Loucy (cell line): ENCODE measurements around the gene ZNF277.

Experiments used
- H2AFZ ChIP-seq: fragments of 200-600 bp; sonication (generic); 2 replicates; pipeline ENCODE4 v1.6.0; 2016; ENCODE audit warnings: antibody characterized with exemption, mild to moderate bottlenecking, low read length, moderate library complexity
- H3F3A ChIP-seq: fragments of 200-600 bp; 2 replicates; pipeline ENCODE4 v1.6.0; 2016; ENCODE audit warnings: antibody characterized with exemption, low read depth, mild to moderate bottlenecking
- H3K27me3 ChIP-seq: fragments of 200-600 bp; sonication (generic); 2 replicates; pipeline ENCODE4 v1.6.1; 2014; ENCODE audit warnings: low read length, mild to moderate bottlenecking; ENCODE audit not compliant: insufficient read depth, poor library complexity, severe bottlenecking
- H3K36me3 ChIP-seq: fragments of 200-600 bp; sonication (generic); 2 replicates; pipeline ENCODE4 v1.6.1; 2016; ENCODE audit warnings: low read length; ENCODE audit not compliant: insufficient read depth
- H3K4me1 ChIP-seq: fragments of 200-600 bp; sonication (generic); 2 replicates; pipeline ENCODE4 v1.5.1; 2014; ENCODE audit warnings: low read length, mild to moderate bottlenecking; ENCODE audit not compliant: insufficient read depth, poor library complexity, severe bottlenecking
- H3K4me2 ChIP-seq: fragments of 200-600 bp; sonication (generic); 2 replicates; pipeline ENCODE4 v1.6.0; 2014; ENCODE audit warnings: antibody characterized with exemption, low read length, low read depth, mild to moderate bottlenecking; ENCODE audit not compliant: poor library complexity, severe bottlenecking
- H3K4me3 ChIP-seq: fragments of 200-600 bp; sonication (generic); 2 replicates; pipeline ENCODE4 v1.5.1; 2014; ENCODE audit warnings: low read length, mild to moderate bottlenecking, mixed read lengths; ENCODE audit not compliant: poor library complexity, severe bottlenecking
- H3K79me2 ChIP-seq: fragments of 200-600 bp; sonication (generic); 2 replicates; pipeline ENCODE4 v1.6.1; 2014; ENCODE audit warnings: low read length; ENCODE audit not compliant: insufficient read depth
- H3K9ac ChIP-seq: fragments of 200-600 bp; sonication (generic); 2 replicates; pipeline ENCODE4 v1.6.0; 2014; ENCODE audit warnings: mild to moderate bottlenecking, low read depth, low read length, moderate library complexity; ENCODE audit not compliant: poor library complexity, severe bottlenecking
- H3K9me2 ChIP-seq: fragments of 200-600 bp; sonication (generic); replicated peaks from 2 replicates; pipeline ENCODE4 v1.6.1; 2016; ENCODE audit warnings: low read depth, low read length, mixed read lengths
- H3K9me3 ChIP-seq: fragments of 200-600 bp; sonication (generic); 2 replicates; pipeline ENCODE4 v1.6.1; 2014; ENCODE audit warnings: mild to moderate bottlenecking, antibody characterized with exemption, low read length, low read depth; ENCODE audit not compliant: insufficient read depth
- H4K20me1 ChIP-seq: fragments of 200-600 bp; sonication (generic); 2 replicates; pipeline ENCODE4 v1.6.0; 2014; ENCODE audit warnings: antibody characterized with exemption, low read length, mild to moderate bottlenecking; ENCODE audit not compliant: insufficient read depth, poor library complexity, severe bottlenecking
- EZH2phosphoT487 ChIP-seq: fragments of 200-600 bp; IDR thresholded peaks from 2 replicates; pipeline ENCODE4 v1.6.1; 2018; ENCODE audit warnings: antibody characterized with exemption, mild to moderate bottlenecking, moderate library complexity, borderline replicate concordance
- TF ChIP-seq, protein P1 (sequence below): fragments of 200-600 bp; sonication (generic); conservative IDR thresholded peaks from 2 replicates; pipeline ENCODE4 v1.5.1; 2014; ENCODE audit warnings: mild to moderate bottlenecking, antibody characterized with exemption, low read length

ZNF277 gene

DNA sequence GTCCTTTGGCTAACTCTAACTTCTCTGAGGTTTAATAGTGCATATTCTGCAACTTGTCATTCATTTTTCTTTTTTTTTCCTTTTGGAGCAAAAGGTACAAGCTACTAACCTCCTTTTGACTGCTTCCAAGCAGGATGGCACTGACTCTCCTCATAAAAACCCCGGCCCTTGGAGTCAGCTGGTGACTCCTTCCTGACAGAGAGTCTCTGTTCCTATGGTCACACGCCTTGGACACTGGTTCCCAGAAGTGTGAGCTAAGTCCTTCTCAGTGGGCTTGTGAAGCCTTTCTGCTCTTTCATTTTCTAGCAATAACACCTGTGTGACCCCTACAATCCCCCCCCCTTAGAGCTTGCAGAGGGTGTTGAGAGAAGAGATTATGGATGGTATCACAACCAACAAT is 22.0 kb upstream of the ZNF277 start:
- H3K4me1 ChIP-seq: peaks cover 26% of the 10 kb centered on the region
- H3K79me2 ChIP-seq: no peaks in the 10 kb centered on the region

DNA sequence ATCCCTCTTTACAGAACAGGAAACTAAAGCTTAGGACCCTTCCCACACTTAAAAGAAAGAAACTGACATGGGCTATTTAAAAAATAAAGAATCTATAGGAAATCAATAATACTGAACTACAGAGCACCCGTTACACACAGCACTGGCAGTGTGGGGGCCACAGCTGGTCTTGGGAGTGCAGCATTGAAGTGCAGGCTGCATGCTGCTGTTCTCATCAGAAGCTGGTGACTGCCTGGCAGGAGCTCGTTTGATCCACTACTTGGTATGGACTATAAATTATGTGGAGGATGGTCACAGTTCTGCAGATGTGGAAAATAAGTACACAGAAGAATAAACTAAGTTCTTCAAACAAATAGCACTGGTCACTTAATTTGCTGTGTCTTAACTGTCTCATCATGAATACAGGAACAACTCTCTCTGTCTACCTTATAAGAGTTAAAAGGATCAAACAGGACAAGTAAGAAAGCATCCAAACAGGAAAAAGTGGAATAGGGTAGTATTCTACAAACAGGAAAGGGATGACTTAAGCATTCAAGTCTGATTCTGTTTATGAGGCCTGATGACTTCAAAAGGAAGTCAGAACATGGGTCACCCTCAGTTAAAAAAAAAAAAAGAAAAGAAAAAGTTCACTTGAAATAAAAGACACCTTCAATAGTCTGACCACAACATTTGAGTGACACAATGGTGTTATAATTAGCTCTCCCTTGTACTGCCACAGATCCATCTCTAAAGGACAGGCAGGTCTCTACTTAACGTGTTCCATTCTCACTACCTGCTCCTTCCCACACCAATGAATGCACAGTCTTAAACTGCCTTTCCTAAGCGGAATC is 21.3 kb upstream of the ZNF277 start:
- Histone ChIP-seq H3F3A (no peaks in the 10 kb centered on the region), H3K4me3 (peak overlapping the region; percentile 15), H3K4me2 (peak overlapping the region; percentile 65), H4K20me1 (no peaks in the 10 kb centered on the region), H3K27me3 (no peaks in the 10 kb centered on the region), H3K9me2 (no peaks in the 10 kb centered on the region), H3K9ac (no peak overlapping the region), H3K4me1 (peaks cover 26% of the 10 kb centered on the region), H2AFZ (peak overlapping the region; percentile 17; the same call in 1 of the 2 replicates), H3K36me3 (no peaks in the 10 kb centered on the region), H3K9me3 (no peaks in the 10 kb centered on the region), H3K79me2 (no peaks in the 10 kb centered on the region)
- no peak for TF ChIP-seq EZH2phosphoT487
- TF ChIP-seq, protein P1, sequence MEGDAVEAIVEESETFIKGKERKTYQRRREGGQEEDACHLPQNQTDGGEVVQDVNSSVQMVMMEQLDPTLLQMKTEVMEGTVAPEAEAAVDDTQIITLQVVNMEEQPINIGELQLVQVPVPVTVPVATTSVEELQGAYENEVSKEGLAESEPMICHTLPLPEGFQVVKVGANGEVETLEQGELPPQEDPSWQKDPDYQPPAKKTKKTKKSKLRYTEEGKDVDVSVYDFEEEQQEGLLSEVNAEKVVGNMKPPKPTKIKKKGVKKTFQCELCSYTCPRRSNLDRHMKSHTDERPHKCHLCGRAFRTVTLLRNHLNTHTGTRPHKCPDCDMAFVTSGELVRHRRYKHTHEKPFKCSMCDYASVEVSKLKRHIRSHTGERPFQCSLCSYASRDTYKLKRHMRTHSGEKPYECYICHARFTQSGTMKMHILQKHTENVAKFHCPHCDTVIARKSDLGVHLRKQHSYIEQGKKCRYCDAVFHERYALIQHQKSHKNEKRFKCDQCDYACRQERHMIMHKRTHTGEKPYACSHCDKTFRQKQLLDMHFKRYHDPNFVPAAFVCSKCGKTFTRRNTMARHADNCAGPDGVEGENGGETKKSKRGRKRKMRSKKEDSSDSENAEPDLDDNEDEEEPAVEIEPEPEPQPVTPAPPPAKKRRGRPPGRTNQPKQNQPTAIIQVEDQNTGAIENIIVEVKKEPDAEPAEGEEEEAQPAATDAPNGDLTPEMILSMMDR: no peak

More for the DNA sequence above, 22.0 kb upstream of the ZNF277 start:
- H3K4me2 ChIP-seq: peak overlapping the region; percentile 65
- H3K9me2 ChIP-seq: no peaks in the 10 kb centered on the region
- H3K9me3 ChIP-seq: no peaks in the 10 kb centered on the region
- TF ChIP-seq, protein P1: no peak
- no peak for TF ChIP-seq EZH2phosphoT487
- H3K36me3 ChIP-seq: no peaks in the 10 kb centered on the region
- H3K4me3 ChIP-seq: no peak overlapping the region
- H3F3A ChIP-seq: no peaks in the 10 kb centered on the region
- H2AFZ ChIP-seq: no peak overlapping the region
- no peaks in the 10 kb centered on the region for H4K20me1 ChIP-seq
- no peaks in the 10 kb centered on the region for H3K27me3 ChIP-seq
- H3K9ac ChIP-seq: no peak overlapping the region

DNA sequence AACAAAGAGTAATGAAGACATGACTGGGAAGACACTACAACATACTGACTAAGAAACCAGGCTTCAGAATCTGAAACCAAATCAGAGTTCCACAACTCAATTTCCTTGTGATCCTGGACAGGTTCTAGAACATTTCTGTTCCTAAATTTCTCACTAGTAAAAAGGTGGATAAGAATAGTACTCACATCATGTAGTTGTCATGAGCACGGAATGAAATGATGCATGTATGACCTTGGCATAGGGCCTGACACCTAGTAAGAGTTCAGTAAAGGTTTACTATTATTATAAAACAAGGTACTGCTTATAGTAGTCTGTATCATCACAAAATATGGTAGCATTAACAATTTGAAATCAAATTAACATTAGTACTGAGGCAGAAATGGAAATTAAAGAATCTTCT is 20.2 kb upstream of the ZNF277 start:
- TF ChIP-seq, protein P1: no peak
- TF ChIP-seq EZH2phosphoT487: no peak
- Histone ChIP-seq H3K36me3 (no peaks in the 10 kb centered on the region), H3K4me3 (no peak overlapping the region), H3K9me2 (no peaks in the 10 kb centered on the region), H3K9me3 (no peaks in the 10 kb centered on the region), H3K79me2 (no peaks in the 10 kb centered on the region), H3F3A (no peaks in the 10 kb centered on the region), H3K4me2 (no peak overlapping the region), H4K20me1 (no peaks in the 10 kb centered on the region), H3K9ac (no peak overlapping the region), H3K27me3 (no peaks in the 10 kb centered on the region), H3K4me1 (peaks cover 26% of the 10 kb centered on the region), H2AFZ (no peak overlapping the region)
